Esophagus squamous epithelium (tissue), 5 donors: ENCODE data around the gene DOK1. TPM values are rescaled to one million over a fixed set of nuclear protein-coding genes. Genes with fewer than 3 reads are reported as not detected.
"Not testable (repeated sequence)": the region's sequence is repeated elsewhere in the genome, so short reads cannot be mapped to it uniquely, and the experiment has no call there.

Experiments used
- DNase-seq: peaks from one replicate; lab custom pipeline; 2025; lab: John Stamatoyannopoulos, UW
- H3K27ac ChIP-seq, 4 donors: fragments of 200-600 bp; sonication (generic); one replicate each; pipeline ENCODE4 v1.5.1; 2016 to 2019; ENCODE audit warnings: mild to moderate bottlenecking in 1 of 4
- H3K27me3 ChIP-seq, 4 donors: fragments of 200-600 bp; sonication (generic); 1 replicate in 3 of 4; 2 replicates in 1 of 4; pipeline versions ENCODE4 v1.5.1 to v1.6.0; 2017 to 2021; ENCODE audit warnings: antibody characterized with exemption in 1 of 4
- H3K36me3 ChIP-seq, 3 donors: fragments of 200-600 bp; sonication (generic); one replicate each; pipeline ENCODE4 v1.5.1; 2016 to 2019
- H3K4me1 ChIP-seq, 3 donors: fragments of 200-600 bp; sonication (generic); one replicate each; pipeline ENCODE4 v1.5.1; 2017 to 2019
- H3K4me3 ChIP-seq, 4 donors: fragments of 200-600 bp; sonication (generic); 1 replicate in 3 of 4; 2 replicates in 1 of 4; pipeline ENCODE4 v1.5.1; 2016 to 2019; ENCODE audit warnings: mild to moderate bottlenecking in 2 of 4, moderate library complexity in 1 of 4
- H3K9me3 ChIP-seq, 3 donors: fragments of 200-600 bp; sonication (generic); one replicate each; pipeline ENCODE4 v1.5.1; 2016 to 2019
- POLR2A ChIP-seq, 4 donors: fragments of 450-650 bp; IDR thresholded peaks; one replicate each; pipeline ENCODE4 v1.6.1; 2017; ENCODE audit warnings: antibody characterized with exemption in 4 of 4, mild to moderate bottlenecking in 4 of 4, moderate library complexity in 3 of 4
- WGBS, 2 donors: methylation state at CpG; one replicate each; pipeline ENCODE4 v1.1.5; 2018; 5-methylcytosine and 5-hydroxymethylcytosine counted together
- intact Hi-C: fragments of 100-400 bp; cut with DNase I; formaldehyde crosslinking; loops from one replicate; pipeline ENCODE4 v1.15.0; 2022
- total RNA-seq, 4 donors: library from RNA; depleted of rRNA; stranded (reverse); fragments of >200 nt; gene quantifications; one replicate each; pipeline ENCODE4 v1.1.0, GENCODE V29; 2016
- TF ChIP-seq, protein P1 (sequence below), 6 experiments: fragments of 450-650 bp in 4 of 6; fragments of 200-600 bp in 2 of 6; sonication (generic) in 2 of 6; IDR thresholded peaks; one replicate each; pipeline ENCODE4 v1.5.1; 2016 to 2019; ENCODE audit warnings: antibody characterized with exemption in 6 of 6, mild to moderate bottlenecking in 4 of 6, moderate library complexity in 4 of 6
- donor health status: DM: yes; HTN: yes; CAD: no.

Gene DOK1
- total RNA-seq, 4 donors from 2014 or later = 0.88 to 6.7 (median 3.0) TPM; not detected in 1

DNA sequence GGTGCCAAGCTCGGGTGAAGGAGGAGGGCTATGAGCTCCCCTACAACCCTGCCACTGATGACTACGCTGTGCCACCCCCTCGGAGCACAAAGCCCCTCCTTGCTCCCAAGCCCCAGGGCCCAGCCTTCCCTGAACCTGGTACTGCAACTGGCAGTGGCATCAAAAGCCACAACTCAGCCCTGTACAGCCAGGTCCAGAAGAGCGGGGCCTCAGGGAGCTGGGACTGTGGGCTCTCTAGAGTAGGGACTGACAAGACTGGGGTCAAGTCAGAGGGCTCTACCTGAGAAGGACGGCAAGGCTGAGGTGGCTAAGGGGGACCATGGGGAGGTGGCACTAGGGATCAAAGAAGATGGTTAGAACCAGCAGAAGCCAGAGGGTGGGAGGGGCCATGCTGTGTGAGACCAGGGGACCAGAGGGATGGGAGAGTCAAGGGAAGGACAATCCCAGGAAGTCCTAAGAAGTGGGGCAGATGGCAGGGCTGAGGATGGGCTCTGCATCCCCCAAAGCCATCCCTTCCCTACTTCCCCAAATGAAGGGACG is 2.4 kb downstream of the DOK1 start:
- DNase-seq = no peak
- H3K27ac ChIP-seq = no peak overlapping the region
- peaks cover 8 to 35% (median 10%) of the 10 kb centered on the region in 3 donors for H3K4me1 ChIP-seq
- whole genome bisulfite sequencing, 2 donors = 83 to 97% methylated on average over 1 to 3 of the region's 6 CpGs
- peaks cover 0 to 46% (median 0%) of the 10 kb centered on the region in 4 donors for H3K27me3 ChIP-seq
- H3K9me3 ChIP-seq = no peaks in the 10 kb centered on the region
- intact Hi-C loops = no loop called here
- no peak overlapping the region for H3K4me3 ChIP-seq
- peaks cover 0 to 8% (median 0%) of the 10 kb centered on the region in 3 donors for H3K36me3 ChIP-seq
- TF ChIP-seq POLR2A (IDR thresholded peaks at IDR 0.05) = no peak
- TF ChIP-seq, protein P1, sequence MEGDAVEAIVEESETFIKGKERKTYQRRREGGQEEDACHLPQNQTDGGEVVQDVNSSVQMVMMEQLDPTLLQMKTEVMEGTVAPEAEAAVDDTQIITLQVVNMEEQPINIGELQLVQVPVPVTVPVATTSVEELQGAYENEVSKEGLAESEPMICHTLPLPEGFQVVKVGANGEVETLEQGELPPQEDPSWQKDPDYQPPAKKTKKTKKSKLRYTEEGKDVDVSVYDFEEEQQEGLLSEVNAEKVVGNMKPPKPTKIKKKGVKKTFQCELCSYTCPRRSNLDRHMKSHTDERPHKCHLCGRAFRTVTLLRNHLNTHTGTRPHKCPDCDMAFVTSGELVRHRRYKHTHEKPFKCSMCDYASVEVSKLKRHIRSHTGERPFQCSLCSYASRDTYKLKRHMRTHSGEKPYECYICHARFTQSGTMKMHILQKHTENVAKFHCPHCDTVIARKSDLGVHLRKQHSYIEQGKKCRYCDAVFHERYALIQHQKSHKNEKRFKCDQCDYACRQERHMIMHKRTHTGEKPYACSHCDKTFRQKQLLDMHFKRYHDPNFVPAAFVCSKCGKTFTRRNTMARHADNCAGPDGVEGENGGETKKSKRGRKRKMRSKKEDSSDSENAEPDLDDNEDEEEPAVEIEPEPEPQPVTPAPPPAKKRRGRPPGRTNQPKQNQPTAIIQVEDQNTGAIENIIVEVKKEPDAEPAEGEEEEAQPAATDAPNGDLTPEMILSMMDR (IDR thresholded peaks at IDR 0.05) = no peak

DNA sequence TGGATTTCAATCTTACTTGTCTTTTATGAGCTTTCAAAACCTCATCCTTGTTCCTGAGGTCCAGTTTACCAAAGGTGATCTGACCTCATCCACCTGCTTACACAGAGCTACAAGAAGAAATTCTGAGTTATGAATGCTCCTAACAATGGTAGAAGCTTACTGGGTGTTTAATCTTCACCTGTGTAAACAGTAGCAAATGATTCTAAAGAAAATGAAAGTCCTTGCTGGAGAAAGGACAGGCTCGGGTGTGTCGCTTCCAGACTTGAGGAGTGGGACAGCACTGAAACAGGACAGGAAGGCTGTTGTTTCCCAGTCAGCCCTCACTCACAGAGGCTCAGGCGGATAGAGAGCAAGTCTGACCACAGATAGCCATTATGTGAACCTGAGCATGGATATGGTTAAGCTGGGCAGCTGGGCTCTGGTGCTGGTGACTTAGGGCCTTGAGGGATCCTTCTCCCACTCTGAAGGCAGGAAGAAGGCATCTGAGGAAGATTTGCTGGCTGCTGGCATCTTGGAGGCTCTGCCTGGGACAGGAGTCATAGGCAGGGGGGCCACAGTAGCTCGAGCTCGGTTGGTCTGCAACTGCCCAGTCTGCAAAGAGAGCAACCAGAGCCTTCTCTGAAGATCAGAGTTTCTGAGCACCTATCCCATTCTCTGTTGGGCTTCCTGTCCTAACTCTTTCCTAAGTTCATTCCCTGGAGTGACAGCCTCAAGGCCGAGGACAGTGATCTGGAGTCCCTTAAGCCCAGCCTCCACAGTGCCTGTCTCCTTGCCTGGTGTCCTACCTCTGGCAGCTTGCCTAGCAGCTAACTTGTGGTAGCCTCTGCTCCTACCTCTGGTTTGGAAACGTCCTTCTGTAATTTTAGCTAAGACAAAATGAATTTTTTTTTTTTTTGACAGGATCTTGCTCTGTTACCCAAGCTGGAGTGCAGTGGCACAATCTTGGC is 4.0 kb downstream of the DOK1 start:
- TF ChIP-seq POLR2A (IDR thresholded peaks at IDR 0.05) = no peak
- TF ChIP-seq, protein P1 (IDR thresholded peaks at IDR 0.05) = no peak
- intact Hi-C loops = no loop called here
- Histone ChIP-seq H3K4me3 (no peak overlapping the region), H3K27me3 (peaks cover 0 to 55% (median 0%) of the 10 kb centered on the region in 4 donors), H3K9me3 (no peaks in the 10 kb centered on the region), H3K36me3 (peaks cover 0 to 8% (median 0%) of the 10 kb centered on the region in 3 donors), H3K4me1 (peaks cover under 1 to 25% (median 10%) of the 10 kb centered on the region in 3 donors), H3K27ac (no peak overlapping the region)
- no peak for DNase-seq
- WGBS, 2 donors = 39 to 51% methylated on average over 4 to 5 of the region's 7 CpGs

DNA sequence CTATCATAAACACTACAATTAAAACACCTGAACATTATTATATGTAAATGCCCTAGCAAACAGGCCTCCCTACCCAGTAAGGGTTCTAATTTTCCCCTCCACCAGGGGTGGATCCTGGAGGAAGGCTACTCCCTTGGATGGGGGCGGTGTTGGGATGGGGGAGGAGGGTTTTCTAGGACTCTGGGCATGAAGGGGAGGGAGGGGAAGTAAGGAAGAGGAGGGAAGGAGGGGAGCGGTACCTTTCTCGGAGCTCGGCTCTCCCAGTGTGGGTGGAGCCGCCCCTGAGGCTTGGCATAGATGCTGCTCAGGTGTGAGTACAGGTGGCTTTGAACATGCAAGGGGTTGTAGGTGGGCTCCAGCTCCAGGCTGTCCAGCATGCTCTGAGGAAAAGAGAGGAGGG is 5.4 kb downstream of the DOK1 start:
- H3K27ac ChIP-seq = no peak overlapping the region
- WGBS, 2 donors = 22 to 35% methylated on average over 4 to 5 of the region's 5 CpGs

DNA sequence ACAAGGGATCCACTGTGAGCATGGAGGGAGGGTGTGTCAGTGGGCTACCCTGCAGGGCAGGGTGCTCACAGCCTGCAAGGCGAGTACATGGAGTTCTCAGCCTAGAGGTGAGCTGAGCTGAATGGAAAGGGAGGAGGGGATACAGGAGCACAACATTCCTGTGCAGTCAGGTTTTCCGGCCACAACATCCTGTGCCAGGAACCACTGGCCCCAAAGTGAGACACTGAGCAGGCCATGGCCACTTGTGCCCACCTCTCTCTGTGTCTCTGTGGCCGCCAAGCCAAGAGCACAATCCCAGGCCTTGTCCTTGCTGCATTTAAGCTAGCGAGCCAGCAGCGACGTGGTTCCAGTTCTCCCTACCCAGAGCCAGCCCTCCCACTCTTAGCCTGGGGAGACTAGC is 6.1 kb downstream of the DOK1 start:
- no peak overlapping the region for H3K4me3 ChIP-seq
- no peak for DNase-seq
- 44 to 51% methylated on average over 2 to 3 of the region's 6 CpGs for WGBS, 2 donors

More for the DNA sequence above, 5.4 kb downstream of the DOK1 start:
- intact Hi-C loops = no loop called here
- no peak overlapping the region for H3K4me3 ChIP-seq
- no peak for DNase-seq
- peaks cover 0 to 8% (median 0%) of the 10 kb centered on the region in 3 donors for H3K36me3 ChIP-seq
- H3K4me1 ChIP-seq = peaks cover 0 to 11% (median 4%) of the 10 kb centered on the region in 3 donors
- H3K27me3 ChIP-seq = peaks cover 0 to 53% (median 0%) of the 10 kb centered on the region in 4 donors
- no peaks in the 10 kb centered on the region for H3K9me3 ChIP-seq
- TF ChIP-seq POLR2A (IDR thresholded peaks at IDR 0.05) = no peak

DNA sequence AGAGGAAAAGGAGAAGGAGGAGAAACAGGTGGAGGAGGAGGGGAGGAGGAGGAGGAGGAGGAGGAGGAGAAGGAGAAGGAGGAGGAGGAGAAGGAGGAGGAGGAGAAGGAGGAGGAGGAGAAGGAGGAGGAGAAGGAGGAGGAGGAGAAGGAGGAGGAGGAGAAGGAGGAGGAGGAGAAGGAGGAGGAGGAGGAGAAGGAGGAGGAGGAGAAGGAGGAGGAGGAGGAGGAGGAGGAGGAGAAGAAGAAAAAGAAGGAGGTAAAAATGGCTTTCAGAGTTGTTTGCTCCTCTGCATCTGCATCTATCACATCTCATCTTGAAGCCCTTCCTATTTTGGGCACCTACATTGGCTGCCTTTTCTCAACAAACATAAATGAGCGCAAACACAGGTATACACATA is 6.5 kb downstream of the DOK1 start:
- WGBS, 2 donors = 95 to 100% methylated on average over 1 of the region's 1 CpG

More for the DNA sequence above, 6.1 kb downstream of the DOK1 start:
- H3K4me1 ChIP-seq = peaks cover 0 to 5% (median 3%) of the 10 kb centered on the region in 3 donors
- no peak overlapping the region for H3K27ac ChIP-seq
- intact Hi-C loops = no loop called here
- no peaks in the 10 kb centered on the region for H3K9me3 ChIP-seq
- H3K36me3 ChIP-seq = peaks cover 0 to 8% (median 0%) of the 10 kb centered on the region in 3 donors
- TF ChIP-seq POLR2A (IDR thresholded peaks at IDR 0.05) = no peak
- peaks cover 0 to 46% (median 0%) of the 10 kb centered on the region in 4 donors for H3K27me3 ChIP-seq

DNA sequence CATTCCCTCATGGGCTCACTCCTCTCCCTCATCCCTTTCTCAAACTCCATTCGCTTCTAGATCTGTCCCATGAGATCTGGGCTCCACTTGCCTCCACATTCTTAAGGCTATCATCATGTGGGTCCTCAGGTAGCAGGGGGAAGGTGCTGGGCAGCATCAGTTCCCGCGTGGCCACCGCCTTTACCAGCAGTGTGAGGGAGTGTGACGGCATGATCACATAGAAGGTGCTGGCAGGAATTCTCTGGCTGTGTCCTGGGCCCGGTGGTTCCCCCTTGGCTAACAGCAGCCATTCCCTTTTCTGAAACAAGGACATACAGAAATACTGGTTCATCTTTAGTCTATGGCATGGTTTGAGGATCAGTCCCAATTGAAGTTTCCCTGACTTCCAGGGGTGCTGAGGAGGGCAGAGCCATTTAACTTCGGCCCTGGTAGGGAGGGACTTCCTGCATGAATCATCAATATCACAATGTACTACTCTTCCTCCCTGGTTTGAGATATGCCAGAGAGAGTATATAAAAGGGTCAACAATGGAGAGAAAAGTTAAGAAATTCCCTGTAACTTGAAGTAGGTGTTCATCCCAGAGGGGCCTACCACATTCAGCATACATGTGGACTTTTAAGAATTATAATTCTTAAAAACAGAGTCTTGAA is 7.7 kb downstream of the DOK1 start:
- 80 to 81% methylated on average over 6 to 7 of the region's 7 CpGs for WGBS, 2 donors
- H3K27ac ChIP-seq = no peak overlapping the region
- H3K36me3 ChIP-seq = no peaks in the 10 kb centered on the region
- H3K27me3 ChIP-seq = peaks cover 0 to 46% (median 0%) of the 10 kb centered on the region in 4 donors
- H3K4me1 ChIP-seq = no peaks in the 10 kb centered on the region
- no peaks in the 10 kb centered on the region for H3K9me3 ChIP-seq
- intact Hi-C loops = no loop called here
- no peak overlapping the region for H3K4me3 ChIP-seq
- TF ChIP-seq, protein P1 (IDR thresholded peaks at IDR 0.05) = no peak
- no peak for TF ChIP-seq POLR2A (IDR thresholded peaks at IDR 0.05)
- DNase-seq = no peak

More for the DNA sequence above, 6.5 kb downstream of the DOK1 start:
- H3K4me1 ChIP-seq, H3K27ac ChIP-seq, intact Hi-C loops, H3K4me3 ChIP-seq, H3K36me3 ChIP-seq, DNase-seq, H3K9me3 ChIP-seq: not testable (repeated sequence)
- peaks cover 0 to 42% (median 0%) of the 10 kb centered on the region in 4 donors for H3K27me3 ChIP-seq
